Left colon (tissue), 2 donors: Measurements from ENCODE around the gene HIBADH. TPM values are rescaled to one million over a fixed set of nuclear protein-coding genes. Genes with fewer than 3 reads are reported as not detected.
"Not testable (repeated sequence)": the region's sequence is repeated elsewhere in the genome, so short reads cannot be mapped to it uniquely, and the experiment has no call there.

Experiments
- ATAC-seq: fragments of 200-7000 bp; cut with Tn5 transposase; one replicate; pipeline ENCODE4 v1.9.1; 2020; ENCODE audit warnings: mild to moderate bottlenecking, moderate library complexity
- DNase-seq, 2 donors: peaks; one replicate each; pipeline ENCODE4 v3.0.0-alpha.2; 2020
- intact Hi-C, 2 donors: fragments of 100-400 bp; cut with DNase I in 1 of 2; cut with micrococcal nuclease in 1 of 2; formaldehyde crosslinking; loops; one replicate each; pipeline versions ENCODE4 v1.11.2 to v1.14.0; 2022; cut with DNase I, micrococcal nuclease
- total RNA-seq, 2 donors: library from RNA; stranded (reverse); fragmentation: NEBNext Ultra II Directional; extraction: Animal tissue kit (Norgen Biotek cat#: 25700); gene quantifications; one replicate each; pipeline ENCODE4 v1.2.1, GENCODE V29; 2021
- donor health status: DM: no; HTN: no; CAD: no.
- donor health status: DM: yes; HTN: yes; CAD: no.

HIBADH gene
- total RNA-seq, 2 donors from 2014 or later: 25.4 to 38.6 TPM

DNA sequence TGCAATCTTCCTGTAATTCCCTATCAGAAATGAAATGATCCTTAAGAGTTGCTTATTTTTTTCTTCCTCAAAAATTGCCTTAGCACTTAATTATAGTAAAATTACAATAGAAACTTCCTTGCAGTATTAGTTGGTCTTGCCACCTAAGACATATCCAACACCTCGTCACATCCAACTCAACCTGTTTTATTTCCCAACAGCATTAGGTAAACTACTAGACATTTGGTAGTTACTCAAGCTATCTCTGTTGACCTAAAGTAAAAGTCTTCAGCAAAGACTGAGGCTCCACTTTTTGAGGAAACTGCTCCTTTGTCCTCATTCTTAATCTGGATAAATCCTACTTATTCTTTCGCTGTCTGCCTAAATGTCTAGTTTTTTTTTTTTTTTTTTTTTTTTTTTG is 20.4 kb downstream of the HIBADH start:
- intact Hi-C loops: no loop called here
- ATAC-seq (no peak), DNase-seq (no peak)

GRCh38 chr7:27641581-27642230 is 21.0 kb downstream of the HIBADH start:
- intact Hi-C loops: no loop called here
- DNase-seq (no peak), ATAC-seq (no peak)

DNA sequence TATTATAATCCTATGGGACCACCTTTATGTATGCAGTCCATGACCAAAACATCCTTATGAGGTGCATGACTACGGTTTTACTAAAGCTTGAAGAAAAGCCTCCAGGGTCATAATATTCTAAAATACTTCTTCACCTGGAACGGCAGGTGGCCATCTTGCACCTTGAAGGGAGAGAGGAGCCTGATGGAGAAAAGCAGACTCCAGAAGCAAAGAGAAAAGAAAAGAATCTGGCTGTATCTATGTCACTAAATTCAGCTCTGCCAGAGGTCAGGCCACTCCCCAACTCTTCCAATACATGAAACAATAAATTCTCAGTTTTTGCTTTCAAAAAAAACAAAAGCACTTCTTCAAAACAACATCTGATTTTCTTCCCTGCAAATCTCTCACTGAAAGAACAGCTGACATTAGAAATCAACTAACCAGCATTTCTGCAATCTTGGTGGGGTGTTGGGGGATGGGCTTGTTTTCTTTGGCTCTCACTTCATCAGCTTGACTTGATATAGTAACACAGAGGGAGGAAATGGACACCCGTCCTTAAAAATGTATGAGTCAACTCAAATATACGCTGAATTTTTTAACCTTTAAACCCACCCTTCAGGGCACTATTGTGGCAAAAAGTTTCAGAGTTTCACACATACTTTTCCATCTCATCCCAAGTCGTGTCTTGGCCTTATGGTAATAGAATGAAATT is 21.7 kb downstream of the HIBADH start:
- ATAC-seq (no peak), DNase-seq (no peak)
- intact Hi-C loops: no loop called here

- DNase-seq: no peak
- ATAC-seq: no peak
- intact Hi-C loops: no loop called here
Observed at GRCh38 chr7:27639851-27640250, 22.8 kb downstream of the HIBADH start.

DNA sequence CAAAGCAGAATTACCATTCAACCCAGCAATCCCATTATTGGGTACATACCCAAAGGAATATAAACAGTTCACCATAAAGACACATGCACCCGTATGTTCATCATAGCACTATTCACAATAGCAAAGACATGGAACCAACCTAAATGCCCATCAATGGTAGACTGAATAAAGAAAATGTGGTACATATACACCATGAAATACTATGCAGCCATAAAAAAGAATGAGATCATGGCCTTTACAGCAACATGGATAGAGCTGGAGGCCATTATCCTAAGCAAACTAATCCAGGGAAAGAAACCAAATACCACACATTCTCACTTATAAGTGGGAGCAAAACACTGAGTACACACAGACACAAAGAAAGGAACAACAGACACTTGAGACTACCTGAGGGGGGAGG is 23.6 kb downstream of the HIBADH start:
- ATAC-seq, intact Hi-C loops, DNase-seq: not testable (repeated sequence)

GRCh38 chr7:27636326-27637006 is 26.2 kb downstream of the HIBADH start:
- ATAC-seq (no peak), DNase-seq (no peak)
- intact Hi-C loops: no loop called here

- ATAC-seq: no peak
- DNase-seq: no peak
- intact Hi-C loops: no loop called here
Observed at GRCh38 chr7:27635728-27636127, 27.0 kb downstream of the HIBADH start.

DNA sequence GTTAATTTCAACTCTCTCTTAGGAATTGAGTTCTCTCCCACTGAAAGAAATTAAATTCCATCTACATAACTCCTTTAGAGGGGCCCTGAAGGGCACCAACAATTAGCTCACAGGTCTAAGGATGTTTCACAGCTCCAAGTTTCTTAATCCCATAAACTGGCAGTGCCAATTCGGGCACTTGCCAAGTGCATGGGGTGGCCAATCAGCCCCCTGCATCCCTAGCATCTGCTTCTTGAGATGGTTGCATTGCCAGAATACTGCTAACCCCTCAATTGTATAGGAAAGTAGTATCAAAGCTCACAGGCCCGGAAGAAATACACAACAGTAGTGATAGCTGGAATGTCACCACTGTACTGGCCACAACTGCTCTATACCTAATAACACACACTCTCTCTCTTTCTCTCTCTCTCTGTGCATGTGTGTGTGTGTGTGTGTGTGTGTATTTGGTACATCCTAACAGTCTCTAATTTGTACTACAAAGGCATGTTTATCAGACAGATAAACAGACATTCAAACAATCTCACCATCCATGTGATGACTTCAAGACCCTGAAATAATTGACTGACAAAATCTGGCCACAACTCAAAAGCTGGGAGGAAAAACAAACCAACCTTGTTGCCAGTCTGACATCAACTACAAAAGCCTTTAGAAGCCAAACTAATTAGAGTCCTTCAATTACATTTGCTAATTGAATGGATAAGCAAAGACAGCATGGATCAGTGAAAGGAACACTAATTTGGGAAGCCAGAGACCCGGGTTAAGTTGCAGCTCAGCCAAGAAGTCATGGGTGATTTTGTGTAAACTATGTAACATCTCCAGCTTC is 27.8 kb downstream of the HIBADH start:
- intact Hi-C loops: no loop called here
- DNase-seq (no peak), ATAC-seq (no peak)

DNA sequence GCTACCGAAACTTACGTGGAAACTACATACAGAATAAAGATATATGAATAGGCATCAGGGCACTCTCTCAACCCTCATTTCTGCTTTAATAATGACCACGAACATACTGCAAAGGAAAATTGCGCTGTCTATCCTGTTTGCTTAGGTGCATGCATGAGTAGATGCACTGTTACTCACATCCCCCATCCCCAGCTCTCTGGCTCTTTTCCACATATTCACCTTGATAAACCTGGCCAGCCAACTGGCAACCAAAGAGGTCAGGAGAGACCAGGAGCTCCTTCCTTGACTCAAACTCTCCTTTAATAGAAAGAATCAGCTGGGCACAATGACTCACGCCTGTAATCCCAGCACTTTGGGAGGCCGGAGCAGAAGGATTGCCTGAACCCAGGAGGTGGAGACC is 29.6 kb downstream of the HIBADH start:
- intact Hi-C loops: no loop called here
- ATAC-seq (no peak), DNase-seq (no peak)

- no peak for ATAC-seq
- intact Hi-C loops: no loop called here
- no peak for DNase-seq
Observed at GRCh38 chr7:27631391-27631790, 31.3 kb downstream of the HIBADH start.

GRCh38 chr7:27627146-27627545 is 35.5 kb downstream of the HIBADH start:
- no peak for DNase-seq
- intact Hi-C loops: no loop called here

GRCh38 chr7:27619492-27619891 is 43.2 kb downstream of the HIBADH start:
- intact Hi-C loops: no loop called here
- ATAC-seq (no peak), DNase-seq (no peak)

More at GRCh38 chr7:27627146-27627545, 35.5 kb downstream of the HIBADH start:
- ATAC-seq: no peak

GRCh38 chr7:27617651-27618381 is 44.9 kb downstream of the HIBADH start:
- ATAC-seq (peak; percentile 38), DNase-seq (no peak)
- intact Hi-C loops: no loop called here

DNA sequence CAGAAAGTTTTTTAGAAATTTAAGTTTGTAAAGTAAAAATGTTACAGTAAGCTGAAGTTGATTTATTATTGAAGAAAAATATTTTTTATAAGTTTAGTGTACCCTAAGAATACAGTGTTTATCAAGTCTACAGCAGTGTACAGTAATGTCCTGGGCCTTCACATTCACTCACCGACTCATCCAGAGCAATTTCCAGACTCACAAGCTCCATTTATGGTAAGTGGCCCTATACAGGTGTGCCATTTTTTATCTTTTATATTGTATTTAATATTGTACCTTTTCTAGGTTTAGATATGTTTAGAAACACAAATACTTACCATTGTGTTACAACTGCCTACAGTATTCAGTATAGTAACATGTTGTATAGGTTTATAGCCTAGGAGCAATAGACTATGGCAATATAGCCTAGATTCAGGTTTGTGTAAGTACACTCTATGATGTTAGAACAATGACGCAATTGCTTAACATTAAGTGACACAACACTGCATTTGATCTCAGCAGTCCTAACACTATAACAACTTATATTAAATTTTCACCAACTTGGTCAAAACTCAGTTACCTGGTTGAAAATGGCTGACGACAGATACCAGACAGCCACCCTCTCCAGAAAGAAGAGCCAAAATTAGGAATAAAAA is 45.7 kb downstream of the HIBADH start:
- intact Hi-C loops: no loop called here
- ATAC-seq (peak; percentile 79), DNase-seq (no peak)

GRCh38 chr7:27616186-27616491 is 46.5 kb downstream of the HIBADH start:
- ATAC-seq: no peak
- intact Hi-C loops: no loop called here
- no peak for DNase-seq

- intact Hi-C loops: no loop called here
- DNase-seq: no peak
- no peak for ATAC-seq
Observed at GRCh38 chr7:27615420-27616185, 47.1 kb downstream of the HIBADH start.

DNA sequence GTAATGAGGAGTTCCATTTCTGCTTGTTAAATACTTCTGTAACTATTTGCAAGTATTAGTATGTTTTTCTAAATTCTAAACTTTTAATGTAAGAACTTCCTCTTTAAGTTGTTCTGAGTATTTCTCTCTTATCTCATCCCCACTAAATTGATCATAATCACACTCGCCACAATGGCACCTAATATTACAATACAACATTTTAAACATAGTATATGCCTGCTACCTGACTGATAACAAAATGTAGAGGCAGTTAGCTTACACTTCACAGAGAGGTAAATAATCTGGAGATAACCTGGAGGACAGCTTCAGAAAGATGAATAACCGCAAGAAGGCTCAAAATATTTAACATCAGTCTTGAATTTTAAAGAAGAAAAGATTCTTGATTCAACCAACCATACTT is 48.6 kb downstream of the HIBADH start:
- intact Hi-C loops: no loop called here
- DNase-seq (no peak), ATAC-seq (no peak)

GRCh38 chr7:27611059-27611458 is 51.6 kb downstream of the HIBADH start:
- no peak for ATAC-seq
- no peak for DNase-seq
- intact Hi-C loops: no loop called here
